ENCODE results near the gene KDM8.
A peak's percentile ranks its signal among the peaks of the same experiment; 100 is the strongest.
"Not testable (repeated sequence)": the region's sequence is repeated elsewhere in the genome, so short reads cannot be mapped to it uniquely, and the experiment has no call there.

KDM8 gene

GRCh38 chr16:27245276-27246172, 42.2 kb downstream of the KDM8 start:
- Mint-ChIP-seq H3K4me3 (no peak overlapping the region), H3K4me1 (peaks cover 47% of the 10 kb centered on the region), H3K27ac (ENCODE audit: low read depth) (no peak overlapping the region), H3K9me3 (no peaks in the 10 kb centered on the region), H3K27me3 (no peaks in the 10 kb centered on the region), H3K36me3 (ENCODE audit: insufficient read depth) (peaks cover 6% of the 10 kb centered on the region)
- DNase-seq (ENCODE audit: low spot score in 2 of 2) (peak in 1 of 2 donors; percentile 7), ATAC-seq (replicated peaks; ENCODE audit: extremely low read depth, poor library complexity, severe bottlenecking) (no peak)

- peaks cover 48% of the 10 kb centered on the region for H3K4me1 Mint-ChIP-seq
- peaks cover 6% of the 10 kb centered on the region for H3K36me3 Mint-ChIP-seq (ENCODE audit: insufficient read depth)
- H3K4me3 Mint-ChIP-seq = no peak overlapping the region
- no peak for DNase-seq (ENCODE audit: low spot score in 2 of 2)
- no peaks in the 10 kb centered on the region for H3K9me3 Mint-ChIP-seq
- no peaks in the 10 kb centered on the region for H3K27me3 Mint-ChIP-seq
- no peak overlapping the region for H3K27ac Mint-ChIP-seq (ENCODE audit: low read depth)
- no peak for ATAC-seq (replicated peaks; ENCODE audit: extremely low read depth, poor library complexity, severe bottlenecking)
Observed at GRCh38 chr16:27246439-27246838, 43.1 kb downstream of the KDM8 start.

GRCh38 chr16:27247076-27247475, 43.8 kb downstream of the KDM8 start:
- H3K9me3 Mint-ChIP-seq; H3K36me3 Mint-ChIP-seq (ENCODE audit: insufficient read depth); H3K27ac Mint-ChIP-seq (ENCODE audit: low read depth); ATAC-seq (replicated peaks; ENCODE audit: extremely low read depth, poor library complexity, severe bottlenecking); H3K4me3 Mint-ChIP-seq; DNase-seq (ENCODE audit: low spot score in 2 of 2); H3K27me3 Mint-ChIP-seq: not testable (repeated sequence)
- H3K4me1 Mint-ChIP-seq = peaks cover 54% of the 10 kb centered on the region

GRCh38 chr16:27248036-27248435, 44.7 kb downstream of the KDM8 start:
- Mint-ChIP-seq H3K4me3 (no peak overlapping the region), H3K9me3 (no peaks in the 10 kb centered on the region), H3K36me3 (ENCODE audit: insufficient read depth) (peaks cover 6% of the 10 kb centered on the region), H3K4me1 (peaks cover 45% of the 10 kb centered on the region), H3K27me3 (no peaks in the 10 kb centered on the region), H3K27ac (ENCODE audit: low read depth) (no peak overlapping the region)
- ATAC-seq (replicated peaks; ENCODE audit: extremely low read depth, poor library complexity, severe bottlenecking) = no peak
- DNase-seq (ENCODE audit: low spot score in 2 of 2) = no peak

- H3K4me3 Mint-ChIP-seq; ATAC-seq (replicated peaks; ENCODE audit: extremely low read depth, poor library complexity, severe bottlenecking); H3K36me3 Mint-ChIP-seq (ENCODE audit: insufficient read depth); H3K27ac Mint-ChIP-seq (ENCODE audit: low read depth); H3K9me3 Mint-ChIP-seq; H3K27me3 Mint-ChIP-seq; DNase-seq (ENCODE audit: low spot score in 2 of 2): not testable (repeated sequence)
- H3K4me1 Mint-ChIP-seq = peaks cover 37% of the 10 kb centered on the region
Observed at GRCh38 chr16:27248886-27249285, 45.6 kb downstream of the KDM8 start.

- peak overlapping the region; percentile 77 for H3K27ac Mint-ChIP-seq (ENCODE audit: low read depth)
- H3K4me3 Mint-ChIP-seq = no peak overlapping the region
- ATAC-seq (replicated peaks; ENCODE audit: extremely low read depth, poor library complexity, severe bottlenecking) (no peak), DNase-seq (ENCODE audit: low spot score in 2 of 2) (no peak)
- H3K9me3 Mint-ChIP-seq = no peaks in the 10 kb centered on the region
- H3K36me3 Mint-ChIP-seq (ENCODE audit: insufficient read depth) = peaks cover 12% of the 10 kb centered on the region
- H3K27me3 Mint-ChIP-seq = no peaks in the 10 kb centered on the region
- peaks cover 41% of the 10 kb centered on the region for H3K4me1 Mint-ChIP-seq
Observed at GRCh38 chr16:27251541-27252205, 48.3 kb downstream of the KDM8 start.

- H3K36me3 Mint-ChIP-seq (ENCODE audit: insufficient read depth) = peaks cover 12% of the 10 kb centered on the region
- no peaks in the 10 kb centered on the region for H3K27me3 Mint-ChIP-seq
- DNase-seq (ENCODE audit: low spot score in 2 of 2) (no peak), ATAC-seq (replicated peaks; ENCODE audit: extremely low read depth, poor library complexity, severe bottlenecking) (no peak)
- peaks cover 39% of the 10 kb centered on the region for H3K4me1 Mint-ChIP-seq
- no peak overlapping the region for H3K4me3 Mint-ChIP-seq
- peak overlapping the region; percentile 77 for H3K27ac Mint-ChIP-seq (ENCODE audit: low read depth)
- no peaks in the 10 kb centered on the region for H3K9me3 Mint-ChIP-seq
Observed at GRCh38 chr16:27252206-27252585, 48.9 kb downstream of the KDM8 start.

GRCh38 chr16:27253526-27253930, 50.2 kb downstream of the KDM8 start:
- Mint-ChIP-seq H3K9me3 (no peaks in the 10 kb centered on the region), H3K4me1 (peaks cover 30% of the 10 kb centered on the region), H3K27me3 (no peaks in the 10 kb centered on the region), H3K27ac (ENCODE audit: low read depth) (no peak overlapping the region), H3K36me3 (ENCODE audit: insufficient read depth) (peaks cover 12% of the 10 kb centered on the region), H3K4me3 (no peak overlapping the region)
- ATAC-seq (replicated peaks; ENCODE audit: extremely low read depth, poor library complexity, severe bottlenecking) (no peak), DNase-seq (ENCODE audit: low spot score in 2 of 2) (no peak)

GRCh38 chr16:27254262-27254811, 51.0 kb downstream of the KDM8 start:
- H3K4me1 Mint-ChIP-seq = peaks cover 36% of the 10 kb centered on the region
- H3K4me3 Mint-ChIP-seq = peak overlapping the region; percentile 23
- no peak for DNase-seq (ENCODE audit: low spot score in 2 of 2)
- peak overlapping the region; percentile 52 for H3K27ac Mint-ChIP-seq (ENCODE audit: low read depth)
- no peaks in the 10 kb centered on the region for H3K9me3 Mint-ChIP-seq
- peaks cover 13% of the 10 kb centered on the region for H3K36me3 Mint-ChIP-seq (ENCODE audit: insufficient read depth)
- ATAC-seq (replicated peaks; ENCODE audit: extremely low read depth, poor library complexity, severe bottlenecking) = peak; percentile 24
- no peaks in the 10 kb centered on the region for H3K27me3 Mint-ChIP-seq

GRCh38 chr16:27256861-27257260, 53.5 kb downstream of the KDM8 start:
- Mint-ChIP-seq H3K27ac (ENCODE audit: low read depth) (no peak overlapping the region), H3K4me3 (no peak overlapping the region), H3K27me3 (no peaks in the 10 kb centered on the region), H3K4me1 (peaks cover 27% of the 10 kb centered on the region), H3K36me3 (ENCODE audit: insufficient read depth) (peaks cover 11% of the 10 kb centered on the region), H3K9me3 (no peaks in the 10 kb centered on the region)
- ATAC-seq (replicated peaks; ENCODE audit: extremely low read depth, poor library complexity, severe bottlenecking) (no peak), DNase-seq (ENCODE audit: low spot score in 2 of 2) (no peak)

- Mint-ChIP-seq H3K27me3 (no peaks in the 10 kb centered on the region), H3K4me3 (no peak overlapping the region), H3K4me1 (peaks cover 28% of the 10 kb centered on the region), H3K36me3 (ENCODE audit: insufficient read depth) (peaks cover 11% of the 10 kb centered on the region), H3K9me3 (no peaks in the 10 kb centered on the region), H3K27ac (ENCODE audit: low read depth) (no peak overlapping the region)
- ATAC-seq (replicated peaks; ENCODE audit: extremely low read depth, poor library complexity, severe bottlenecking) = no peak
- no peak for DNase-seq (ENCODE audit: low spot score in 2 of 2)
Observed at GRCh38 chr16:27257271-27257670, 53.9 kb downstream of the KDM8 start.

GRCh38 chr16:27258241-27258734, 55.0 kb downstream of the KDM8 start:
- Mint-ChIP-seq H3K36me3 (ENCODE audit: insufficient read depth) (peaks cover 10% of the 10 kb centered on the region), H3K4me1 (peaks cover 37% of the 10 kb centered on the region), H3K9me3 (no peaks in the 10 kb centered on the region), H3K4me3 (no peak overlapping the region), H3K27me3 (no peaks in the 10 kb centered on the region), H3K27ac (ENCODE audit: low read depth) (no peak overlapping the region)
- ATAC-seq (replicated peaks; ENCODE audit: extremely low read depth, poor library complexity, severe bottlenecking) (no peak), DNase-seq (ENCODE audit: low spot score in 2 of 2) (no peak)
